Breast epithelium (tissue), 3 donors: Measurements from ENCODE around the gene CUBN.

Source experiments
- POLR2A ChIP-seq: fragments of 450-650 bp; IDR thresholded peaks from one replicate; pipeline ENCODE4 v1.6.1; 2016; ENCODE audit warnings: antibody characterized with exemption, mild to moderate bottlenecking, moderate library complexity
- POLR2AphosphoS5 ChIP-seq, 3 donors: sonication (generic); formaldehyde crosslinking; IDR thresholded peaks; one replicate each; pipeline ENCODE4 v1.6.1; 2017; ENCODE audit warnings: antibody characterized with exemption in 3 of 3
- TF ChIP-seq, protein P1 (sequence below), 3 donors: fragments of 450-650 bp; IDR thresholded peaks; one replicate each; pipeline ENCODE4 v1.5.1; 2016 to 2017; ENCODE audit warnings: antibody characterized with exemption in 3 of 3, mild to moderate bottlenecking in 3 of 3, moderate library complexity in 3 of 3

GRCh38 chr10:16949816-16950215 lies 179.8 kb downstream of the CUBN start:
- TF ChIP-seq, protein P1, sequence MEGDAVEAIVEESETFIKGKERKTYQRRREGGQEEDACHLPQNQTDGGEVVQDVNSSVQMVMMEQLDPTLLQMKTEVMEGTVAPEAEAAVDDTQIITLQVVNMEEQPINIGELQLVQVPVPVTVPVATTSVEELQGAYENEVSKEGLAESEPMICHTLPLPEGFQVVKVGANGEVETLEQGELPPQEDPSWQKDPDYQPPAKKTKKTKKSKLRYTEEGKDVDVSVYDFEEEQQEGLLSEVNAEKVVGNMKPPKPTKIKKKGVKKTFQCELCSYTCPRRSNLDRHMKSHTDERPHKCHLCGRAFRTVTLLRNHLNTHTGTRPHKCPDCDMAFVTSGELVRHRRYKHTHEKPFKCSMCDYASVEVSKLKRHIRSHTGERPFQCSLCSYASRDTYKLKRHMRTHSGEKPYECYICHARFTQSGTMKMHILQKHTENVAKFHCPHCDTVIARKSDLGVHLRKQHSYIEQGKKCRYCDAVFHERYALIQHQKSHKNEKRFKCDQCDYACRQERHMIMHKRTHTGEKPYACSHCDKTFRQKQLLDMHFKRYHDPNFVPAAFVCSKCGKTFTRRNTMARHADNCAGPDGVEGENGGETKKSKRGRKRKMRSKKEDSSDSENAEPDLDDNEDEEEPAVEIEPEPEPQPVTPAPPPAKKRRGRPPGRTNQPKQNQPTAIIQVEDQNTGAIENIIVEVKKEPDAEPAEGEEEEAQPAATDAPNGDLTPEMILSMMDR (IDR thresholded peaks at IDR 0.05), result no peak
- TF ChIP-seq POLR2A, result no peak
- TF ChIP-seq POLR2AphosphoS5 (IDR thresholded peaks at IDR 0.05), result no peak
